Posterior vena cava (tissue), 2 donors: ENCODE data around the gene DAGLB. TPM values are rescaled to one million over a fixed set of nuclear protein-coding genes. Genes with fewer than 3 reads are reported as not detected.
"Not testable (repeated sequence)": the region's sequence is repeated elsewhere in the genome, so short reads cannot be mapped to it uniquely, and the experiment has no call there.

Experiments used
- DNase-seq: peaks from one replicate; pipeline ENCODE4 v3.0.0-alpha.2; 2020; ENCODE audit warnings: low spot score
- intact Hi-C, 2 donors: fragments of 100-400 bp; cut with DNase I; formaldehyde crosslinking; loops; one replicate each; pipeline versions ENCODE4 v1.14.1 to v1.14.2; 2022 to 2023
- total RNA-seq, 2 donors: library from RNA; stranded (reverse); fragmentation: NEBNext Ultra II Directional; extraction: Animal tissue kit (Norgen Biotek cat#: 25700); gene quantifications; one replicate each; pipeline ENCODE4 v1.2.1, GENCODE V29; 2021
- donor health status: DM: yes; HTN: yes; CAD: no.
- donor health status: DM: yes; HTN: yes; CAD: no.

The DAGLB gene
- total RNA-seq, 2 donors from 2014 or later, result 10.7 to 14.6 TPM

DNA sequence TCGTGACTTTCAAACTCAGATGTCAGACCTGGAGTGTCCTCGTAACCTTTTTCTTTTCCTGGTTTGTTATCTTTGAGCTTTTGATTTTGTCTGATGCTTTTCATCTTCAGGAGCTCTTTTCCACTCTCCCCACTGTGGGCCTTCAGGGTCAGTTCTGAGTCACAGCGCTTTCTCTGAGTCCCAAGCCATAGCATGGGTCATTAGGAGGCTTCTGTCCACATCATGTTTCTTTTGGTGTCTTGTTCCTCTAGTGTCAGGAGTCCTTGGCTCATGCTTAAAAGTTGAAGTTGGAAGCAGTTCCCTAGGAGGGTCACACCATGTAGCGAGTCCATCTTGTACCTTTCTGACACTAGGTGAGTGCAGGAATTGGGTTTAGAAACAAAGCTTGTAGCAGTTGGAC is 40.3 kb downstream of the DAGLB start:
- DNase-seq, result no peak
- intact Hi-C loops, result no loop called here

GRCh38 chr7:6406121-6406520 is 41.6 kb downstream of the DAGLB start:
- DNase-seq, result no peak
- intact Hi-C loops, result no loop called here

DNA sequence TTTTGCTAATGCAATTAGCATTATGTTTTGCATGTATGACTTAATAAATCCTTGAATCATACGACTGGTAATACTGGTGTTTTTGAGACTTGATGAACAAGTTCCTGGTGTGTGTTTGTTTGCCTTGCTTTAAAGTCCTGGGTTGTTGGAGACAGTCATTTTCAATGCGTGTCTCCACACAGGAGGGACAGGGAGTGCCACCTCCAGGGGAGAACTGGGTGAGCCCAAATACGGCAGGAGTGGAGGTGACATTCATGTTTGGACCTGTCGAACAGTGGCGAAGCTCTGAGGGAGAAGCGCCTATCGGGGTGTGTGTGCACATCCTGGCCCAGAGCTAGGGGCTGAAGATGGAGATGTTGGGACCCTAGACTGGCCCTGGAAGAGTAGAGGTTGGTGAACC is 43.8 kb downstream of the DAGLB start:
- intact Hi-C loops, result no loop called here
- DNase-seq, result no peak

- intact Hi-C loops, result no loop called here
- no peak for DNase-seq
Observed at GRCh38 chr7:6402741-6403140, 45.0 kb downstream of the DAGLB start.

GRCh38 chr7:6402041-6402440 is 45.7 kb downstream of the DAGLB start:
- no peak for DNase-seq
- intact Hi-C loops, result no loop called here

DNA sequence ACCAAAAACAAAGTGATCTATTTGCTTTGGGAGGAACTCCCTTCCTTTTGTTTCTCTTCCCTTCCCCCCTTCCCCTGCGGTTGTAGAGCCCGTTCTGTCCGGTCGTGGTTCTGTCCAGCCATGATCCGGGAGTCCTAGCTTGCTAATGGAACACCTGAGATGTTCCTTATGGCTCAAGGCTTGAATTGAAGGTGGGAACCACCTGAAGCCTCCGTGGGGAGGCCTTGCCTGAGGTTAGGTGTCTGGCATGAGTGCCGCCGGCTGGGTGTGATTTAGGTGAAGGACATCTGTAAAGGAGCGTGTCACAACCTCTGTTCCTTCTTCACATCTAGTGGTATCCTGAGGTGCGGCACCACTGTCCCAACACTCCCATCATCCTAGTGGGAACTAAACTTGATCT is 46.2 kb downstream of the DAGLB start:
- intact Hi-C loops, result no loop called here

DNA sequence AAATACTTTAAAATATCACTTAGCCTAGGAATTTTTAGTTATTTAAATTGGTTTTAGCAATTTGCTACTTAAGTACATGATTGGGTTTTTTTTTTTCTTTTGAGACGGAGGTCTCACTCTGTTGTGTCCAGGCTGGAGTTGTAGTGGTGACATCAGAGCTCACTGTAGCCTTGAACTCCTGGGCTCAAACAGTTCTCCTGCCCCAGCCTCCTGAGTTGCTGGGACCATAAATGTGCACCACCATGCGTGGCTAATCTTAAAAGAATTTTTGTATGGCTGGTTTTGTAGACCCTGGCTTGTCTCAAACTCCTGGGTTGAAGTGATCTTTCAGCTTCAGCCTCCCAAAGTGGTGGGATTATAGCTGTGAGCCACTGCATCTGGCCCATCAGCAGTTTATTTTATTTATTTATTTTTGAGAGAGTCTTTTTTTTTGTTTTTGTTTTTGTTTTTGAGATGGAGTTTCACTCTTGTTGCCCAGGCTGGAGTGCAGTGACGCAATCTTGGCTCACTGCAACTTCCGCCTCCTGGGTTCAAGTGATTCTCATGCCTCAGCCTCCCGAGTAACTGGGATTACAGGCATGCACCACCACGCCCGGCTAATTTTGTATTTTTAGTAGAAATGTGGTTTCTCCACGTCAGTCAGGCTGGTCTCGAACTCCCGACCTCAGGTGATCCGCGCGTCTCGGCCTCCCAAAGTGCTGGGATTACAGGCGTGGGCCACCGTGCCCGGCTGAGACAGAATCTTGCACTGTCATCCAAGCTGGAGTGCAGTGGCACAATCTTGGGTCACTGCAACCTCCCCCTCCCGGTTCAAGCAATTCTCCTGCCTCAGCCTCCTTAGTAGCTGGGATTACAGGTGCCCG is 47.3 kb downstream of the DAGLB start:
- DNase-seq, intact Hi-C loops: not testable (repeated sequence)

More for the DNA sequence above, 46.2 kb downstream of the DAGLB start:
- DNase-seq, result no peak

DNA sequence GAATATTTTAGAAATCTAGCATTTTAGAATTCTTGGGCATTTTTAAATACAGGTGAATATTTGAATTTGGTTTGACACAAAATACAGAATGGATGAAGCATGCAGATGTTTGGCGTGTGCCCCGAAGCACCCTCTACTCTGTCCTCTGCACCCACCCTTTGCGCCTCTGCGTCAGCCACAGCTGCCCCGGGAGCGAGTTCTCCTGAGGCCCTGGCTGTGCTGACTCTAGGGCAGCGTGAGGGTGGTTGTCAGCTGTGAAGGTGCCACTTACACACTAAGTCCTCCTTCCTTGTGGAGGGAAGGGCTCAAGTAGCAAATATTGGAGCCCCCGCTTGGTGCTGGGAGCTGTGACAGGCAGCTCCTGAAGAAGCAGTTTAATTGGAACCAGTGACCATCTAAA is 48.4 kb downstream of the DAGLB start:
- intact Hi-C loops, result no loop called here
- no peak for DNase-seq

DNA sequence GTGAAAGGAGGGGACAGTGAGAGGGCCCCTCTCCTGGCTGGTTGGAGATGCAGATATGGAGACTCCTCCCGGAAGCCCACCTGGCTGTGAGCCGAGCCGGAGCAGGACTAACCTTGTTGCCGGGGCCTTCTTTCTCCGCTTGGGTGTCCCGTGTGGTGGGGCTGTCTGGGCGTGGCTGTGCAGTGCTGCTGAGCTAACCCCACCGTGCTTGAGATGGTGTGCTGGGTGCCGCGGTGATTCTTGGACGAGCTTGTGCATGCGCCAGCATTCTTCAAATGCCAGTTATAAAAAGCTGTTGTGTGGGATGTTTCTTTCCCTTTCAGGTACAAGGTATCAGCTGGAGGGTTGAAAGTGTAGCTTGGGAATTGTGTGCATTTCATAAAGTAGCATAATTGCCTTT is 48.8 kb downstream of the DAGLB start:
- intact Hi-C loops, result no loop called here
- DNase-seq, result no peak

DNA sequence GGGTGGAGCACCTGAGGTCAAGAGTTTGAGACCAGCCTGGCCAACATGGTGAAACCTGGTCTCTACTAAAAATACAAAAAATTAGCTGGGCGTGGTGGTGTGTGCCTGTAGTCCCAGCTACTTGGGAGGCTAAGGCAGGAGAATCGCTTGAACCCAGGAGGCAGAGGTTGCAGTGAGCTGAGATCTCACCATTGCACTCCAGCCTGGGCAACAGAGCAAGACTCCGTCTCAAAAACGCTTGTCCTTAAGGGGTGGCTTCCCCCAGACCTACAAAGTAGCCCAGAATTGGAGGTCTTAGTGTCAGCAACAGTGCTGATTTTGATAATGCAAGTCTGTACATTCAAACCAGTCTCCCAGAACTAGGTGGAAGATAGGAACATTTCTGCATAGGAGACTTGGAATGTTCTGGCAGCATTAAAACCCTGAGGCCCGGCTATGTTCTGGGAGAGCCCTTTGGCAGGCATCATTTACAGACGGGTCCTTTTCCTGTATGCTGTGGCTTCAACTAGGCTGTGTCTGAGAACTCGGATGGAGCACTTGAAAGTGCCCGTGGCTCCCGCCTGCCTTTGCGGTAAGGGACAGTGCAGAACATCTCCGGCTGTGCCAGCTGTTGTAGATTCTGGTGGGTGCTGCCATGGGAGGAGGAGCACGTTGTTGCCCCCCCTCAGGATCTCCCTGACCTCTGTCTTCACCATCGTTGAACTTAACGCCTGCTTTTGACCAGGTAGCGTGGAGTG is 49.8 kb downstream of the DAGLB start:
- intact Hi-C loops, DNase-seq: not testable (repeated sequence)

DNA sequence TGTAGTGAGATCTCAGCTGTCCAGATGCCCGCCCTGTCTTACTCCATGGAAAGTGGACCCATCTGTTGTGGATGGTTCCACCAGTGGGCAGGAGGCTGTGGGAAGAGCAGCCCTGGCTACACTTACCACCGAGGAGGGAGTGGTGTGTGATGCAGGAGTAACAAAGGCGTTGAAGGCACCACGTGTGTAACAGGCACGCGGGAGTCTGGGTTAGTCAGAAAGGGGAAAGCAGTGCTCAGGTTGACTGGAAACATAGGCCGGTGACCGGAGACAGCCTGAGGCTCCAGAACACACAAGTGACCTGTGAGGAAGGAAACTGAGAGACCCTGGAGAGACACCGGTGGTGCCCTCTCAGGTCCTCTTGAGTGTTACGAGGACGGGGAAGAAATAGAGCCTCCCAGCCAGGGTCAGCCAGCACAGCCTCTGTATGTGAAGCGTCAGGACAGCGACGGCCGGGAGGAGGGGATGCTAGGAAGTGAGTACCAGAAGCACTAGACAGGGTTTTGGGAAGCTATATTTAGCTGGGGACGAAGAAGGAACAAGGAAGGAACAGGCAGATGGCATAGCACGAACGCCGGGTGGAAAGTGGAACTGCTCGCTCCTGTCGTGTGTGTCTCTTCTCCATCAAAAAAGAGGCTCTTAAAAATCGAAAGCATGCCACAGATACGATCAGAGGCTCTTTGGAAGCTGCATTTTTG is 51.7 kb downstream of the DAGLB start:
- intact Hi-C loops, result no loop called here
- peak; percentile 87 for DNase-seq

DNA sequence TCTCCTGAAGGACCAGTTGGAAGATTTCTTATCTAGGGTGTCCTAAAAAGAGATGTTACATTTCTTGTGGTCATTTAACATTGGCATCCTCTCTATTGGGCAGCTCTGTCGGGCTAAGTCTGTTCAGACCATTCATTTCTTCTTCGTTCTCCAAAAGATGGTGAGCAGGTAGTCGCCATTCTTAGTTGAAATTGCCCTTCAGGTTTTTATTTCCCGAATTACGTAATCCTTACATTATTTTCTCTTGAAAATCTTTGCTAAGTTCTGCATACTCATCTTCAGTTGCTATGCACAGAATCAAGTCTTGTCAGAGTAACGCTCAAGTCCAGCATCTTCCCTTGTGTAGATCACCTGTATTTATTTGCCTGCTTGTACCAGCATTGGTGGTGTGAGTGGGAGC is 53.6 kb downstream of the DAGLB start:
- no peak for DNase-seq
- intact Hi-C loops, result no loop called here

GRCh38 chr7:6393667-6394056 is 54.1 kb downstream of the DAGLB start:
- DNase-seq, result no peak
- intact Hi-C loops, result no loop called here

- no peak for DNase-seq
- intact Hi-C loops, result no loop called here
Observed at GRCh38 chr7:6392712-6393666, 54.8 kb downstream of the DAGLB start.

DNA sequence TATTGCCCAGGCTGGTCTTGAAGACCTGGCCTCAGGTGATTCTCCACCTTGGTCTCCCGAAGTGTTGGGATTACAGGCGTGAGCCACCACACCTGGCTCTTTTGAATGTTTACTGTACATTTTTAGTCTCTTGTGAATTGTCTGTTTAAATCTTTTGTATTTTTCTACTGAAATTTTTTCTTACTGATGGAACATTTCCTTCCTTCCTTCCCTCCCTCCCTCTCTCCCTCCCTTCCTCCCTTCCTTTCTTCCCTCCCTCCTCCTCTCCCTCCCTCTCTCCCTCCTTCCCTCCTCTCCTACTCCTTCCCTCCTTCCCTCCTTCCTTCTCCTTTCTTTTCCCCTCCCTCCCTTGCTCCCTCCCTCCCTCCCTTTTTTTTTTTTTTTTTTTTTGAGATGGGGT is 58.0 kb downstream of the DAGLB start:
- DNase-seq, result no peak
- intact Hi-C loops, result no loop called here

DNA sequence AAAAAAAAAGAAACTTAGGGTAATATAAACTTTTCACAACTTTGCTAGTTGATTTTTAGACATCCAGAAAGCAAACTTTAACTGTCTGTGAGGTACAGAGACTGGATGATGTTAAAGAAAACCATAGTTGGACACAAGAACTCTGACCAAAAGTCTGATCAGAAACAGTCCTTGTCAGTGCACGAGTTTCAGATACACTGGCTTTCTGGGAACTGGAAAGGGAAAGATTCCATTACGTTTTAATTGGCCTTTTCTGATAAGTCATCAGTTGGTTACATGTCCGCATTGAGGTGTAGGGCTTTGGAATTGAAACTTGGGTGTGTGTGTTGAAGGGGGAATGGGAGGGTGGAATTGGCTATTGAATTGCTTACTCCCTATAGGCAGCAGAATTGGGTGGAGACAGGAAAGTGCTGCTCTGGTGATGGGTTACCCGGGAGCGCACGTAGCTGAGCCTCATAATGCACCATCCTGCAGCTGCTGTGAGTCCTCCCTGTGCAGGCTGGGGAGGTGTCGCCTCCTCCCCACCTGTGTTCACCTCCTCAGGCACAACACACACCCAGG is 59.9 kb downstream of the DAGLB start:
- DNase-seq, result no peak
- intact Hi-C loops, result no loop called here

GRCh38 chr7:6386779-6387178 is 61.0 kb downstream of the DAGLB start:
- DNase-seq, result no peak

DNA sequence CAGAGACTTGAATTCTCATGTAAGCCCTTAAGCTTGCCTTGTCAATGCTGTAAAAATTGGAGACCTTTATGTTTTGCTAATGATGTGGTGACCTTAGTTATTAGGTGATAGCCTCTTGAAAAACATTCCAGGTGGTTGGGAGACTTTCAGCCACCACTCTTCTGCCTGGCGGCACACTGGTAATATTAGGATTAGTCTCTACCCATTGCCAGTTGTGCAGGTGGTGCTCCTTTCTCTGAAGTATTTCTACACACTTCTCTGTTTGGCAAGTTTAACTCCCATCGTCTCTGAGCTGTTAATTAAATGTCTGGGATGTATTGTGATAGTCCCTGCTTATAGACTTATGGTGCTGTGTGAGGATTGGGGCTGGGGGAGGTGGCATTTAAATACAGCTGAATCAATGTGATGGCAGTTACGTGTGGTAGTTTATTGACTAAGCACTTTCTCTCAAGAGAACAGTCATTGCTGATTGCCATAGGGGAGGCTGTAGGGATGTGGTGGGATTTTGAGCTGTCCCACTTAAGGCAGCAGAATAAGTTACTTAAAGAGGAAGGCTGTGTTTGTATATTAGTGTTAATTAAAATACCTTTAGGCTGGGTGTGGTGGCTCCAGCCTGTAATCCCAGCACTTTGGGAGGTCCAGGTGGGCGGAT is 61.7 kb downstream of the DAGLB start:
- intact Hi-C loops, result no loop called here

More at GRCh38 chr7:6386779-6387178, 61.0 kb downstream of the DAGLB start:
- intact Hi-C loops, result no loop called here

More for the DNA sequence above, 61.7 kb downstream of the DAGLB start:
- no peak for DNase-seq
